Occipital lobe (tissue), 2 donors: ENCODE data around the gene CDC123. TPM values are rescaled to one million over a fixed set of nuclear protein-coding genes. Genes with fewer than 3 reads are reported as not detected.

Experiments
- DNase-seq: peaks from one replicate; lab custom pipeline; 2025; lab: John Stamatoyannopoulos, UW
- total RNA-seq: library from RNA; depleted of rRNA; stranded (reverse); fragments of >200 nt; gene quantifications from one replicate; pipeline ENCODE4 v1.2.3, GENCODE V29; 2014

CDC123 gene
- total RNA-seq, 1 donor from 2014 or later: 105 TPM

GRCh38 chr10:12299222-12299965 is 103.4 kb downstream of the CDC123 start:
- no peak for DNase-seq

Other genes starting within 250 kb of the CDC123 start
- 21.4 TPM for gene UPF2, start 153.4 kb upstream of the CDC123 start, total RNA-seq
- 65.4 TPM for gene DHTKD1, start 127.2 kb upstream of the CDC123 start, total RNA-seq
- gene SEC61A2, start 66.5 kb upstream of the CDC123 start, total RNA-seq: 52.7 TPM
- 22.0 TPM for gene NUDT5, start 297 bp upstream of the CDC123 start, total RNA-seq
- 18.9 TPM for gene CAMK1D, start 153.4 kb downstream of the CDC123 start, total RNA-seq